Globus pallidus (tissue), 1 donor: Measurements from ENCODE around the gene RNLS.

ENCODE experiments used
- DNase-seq: peaks from one replicate; pipeline ENCODE4 v3.0.0-alpha.2; 2015; ENCODE audit warnings: low spot score

The RNLS gene

DNA sequence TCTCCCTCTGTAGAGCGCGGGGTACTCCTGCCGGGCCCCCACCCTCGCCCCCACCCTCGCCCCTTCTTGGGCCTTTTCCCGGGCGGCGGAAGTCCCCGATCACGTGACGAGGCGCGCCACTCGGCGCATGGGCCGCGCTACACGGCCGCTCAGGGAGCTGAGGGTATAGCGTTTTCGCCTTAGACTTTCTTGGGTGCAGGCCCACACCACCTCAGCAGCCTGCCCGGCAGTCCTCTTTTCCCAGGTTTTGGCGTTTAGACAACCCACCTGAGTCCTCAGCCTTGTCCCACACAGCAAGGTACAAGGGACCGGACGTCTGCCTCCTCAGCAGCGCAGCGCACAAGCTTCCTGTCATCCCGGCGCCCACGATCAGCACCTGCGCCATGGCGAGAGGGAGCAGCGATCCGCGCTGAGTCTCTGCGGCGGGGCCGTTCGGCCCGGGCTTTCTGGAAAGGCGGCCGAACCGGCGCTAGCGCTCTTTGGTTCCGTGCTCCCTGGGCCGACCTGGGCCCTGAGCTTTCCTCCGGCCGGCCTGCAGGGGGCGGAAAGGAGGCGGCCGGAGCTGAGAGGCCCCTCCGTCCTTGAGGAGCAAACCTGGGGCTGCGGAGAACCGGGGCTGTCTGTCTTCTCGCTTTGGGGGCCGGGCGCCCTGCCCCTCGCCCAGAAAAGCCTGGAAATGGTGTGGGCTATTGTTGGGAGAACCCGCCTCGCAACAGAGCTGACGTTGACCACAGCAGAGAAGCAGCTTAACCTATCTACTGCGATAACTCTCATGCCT, at the start of gene RNLS:
Gene RNLS (minus strand): TSS at position 513 of the 778 bp plus-strand sequence.
- peak; percentile 78 for DNase-seq

DNA sequence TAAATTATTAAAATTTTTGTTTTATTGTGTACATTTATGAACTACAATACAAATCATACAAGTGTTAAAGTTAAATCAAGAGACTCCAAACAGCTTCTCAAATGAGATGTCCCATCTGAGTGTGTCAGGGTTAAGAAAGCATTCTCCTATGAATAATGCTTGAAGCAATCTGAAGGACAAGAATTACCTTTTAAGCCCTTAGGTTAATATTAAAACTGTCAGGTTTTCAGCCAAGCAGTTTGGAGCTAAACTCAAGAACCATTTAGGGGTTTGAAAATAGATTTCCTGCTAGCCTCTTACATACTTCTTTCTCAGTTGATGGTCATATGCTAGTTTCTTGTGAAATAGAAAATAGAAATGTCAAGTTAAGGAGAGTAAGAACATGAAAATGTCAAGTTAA, 41.7 kb upstream of the RNLS start:
- no peak for DNase-seq

DNA sequence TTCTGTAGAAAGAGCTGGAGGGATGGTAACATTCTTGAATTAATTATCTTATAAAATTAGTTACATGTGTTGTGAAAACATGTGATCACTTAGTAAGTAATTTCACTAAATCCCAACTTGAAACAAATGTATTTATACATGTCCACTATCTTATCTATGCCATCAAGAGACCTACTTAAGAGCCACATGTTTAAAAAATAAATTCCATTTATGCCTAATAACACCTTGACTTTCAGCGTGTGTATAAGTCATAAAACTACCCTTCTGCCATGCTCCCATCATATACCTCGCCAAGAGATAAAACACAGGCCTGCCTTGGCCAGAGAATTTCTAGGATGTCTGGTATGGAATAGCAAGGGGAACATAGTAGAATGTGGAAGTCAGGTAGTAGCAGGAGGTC, 40.7 kb upstream of the RNLS start:
- no peak for DNase-seq

DNA sequence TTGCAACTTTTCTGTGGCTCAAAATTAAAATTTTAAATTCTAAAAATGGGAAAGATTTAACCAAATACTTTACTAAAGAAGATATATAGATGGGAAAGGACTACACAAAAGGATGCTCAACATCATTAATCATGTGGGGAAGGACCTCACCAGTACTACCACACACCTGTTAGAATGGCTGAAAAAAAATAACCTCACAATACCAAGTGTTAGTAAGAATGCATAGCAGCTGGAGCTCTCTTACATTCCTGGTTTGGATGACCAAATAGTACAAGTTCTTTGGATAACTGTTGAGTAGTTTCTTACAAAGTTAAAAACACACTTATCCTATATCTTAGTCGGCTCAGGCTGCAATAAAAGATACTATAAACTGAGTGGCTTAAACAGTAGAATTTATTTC, 37.3 kb upstream of the RNLS start:
- DNase-seq, result no peak

DNA sequence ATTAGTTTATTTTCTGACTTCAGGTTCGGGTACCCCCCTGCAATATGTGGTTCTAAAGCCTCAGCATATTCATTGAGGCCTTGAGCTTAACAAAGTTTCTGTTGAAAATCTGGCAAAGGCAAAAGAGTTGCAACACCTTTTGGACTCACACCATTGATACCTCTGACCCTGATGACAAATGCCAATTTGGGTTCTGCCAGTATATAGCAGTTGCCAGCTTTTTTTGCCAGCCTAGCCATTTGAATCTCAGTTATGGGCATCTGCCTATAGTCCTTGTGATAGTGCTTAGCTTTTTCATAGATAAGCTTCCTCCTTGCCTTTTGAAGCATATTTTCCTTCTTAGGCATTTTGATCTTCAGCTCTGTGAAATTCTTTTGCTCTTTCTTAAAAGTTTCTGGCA, 35.4 kb upstream of the RNLS start:
- DNase-seq, result no peak

DNA sequence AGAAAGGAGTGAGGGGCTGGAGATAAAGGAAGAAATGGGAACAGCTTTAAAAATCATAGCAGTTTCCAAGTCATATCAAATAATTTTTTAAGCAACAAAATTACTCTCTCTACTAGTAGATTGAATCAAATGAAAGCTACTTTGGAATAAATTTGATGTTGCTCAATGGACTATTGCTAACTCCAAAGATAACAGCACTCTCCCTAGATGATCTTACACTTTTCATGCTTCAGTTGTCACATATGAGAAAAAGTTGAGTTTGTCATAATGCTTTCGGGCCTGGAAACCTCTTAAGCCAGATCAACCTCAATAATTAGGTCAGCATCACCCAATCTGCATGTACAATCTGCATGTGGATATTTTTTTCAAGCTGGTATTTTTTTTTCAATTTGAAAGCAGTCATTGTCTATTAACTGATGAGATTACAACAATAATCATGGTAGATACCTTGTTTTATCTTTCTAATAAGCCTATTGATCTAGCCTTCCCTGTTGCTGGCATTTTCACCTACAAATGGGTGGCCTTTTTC, 34.7 kb upstream of the RNLS start:
- DNase-seq, result no peak

DNA sequence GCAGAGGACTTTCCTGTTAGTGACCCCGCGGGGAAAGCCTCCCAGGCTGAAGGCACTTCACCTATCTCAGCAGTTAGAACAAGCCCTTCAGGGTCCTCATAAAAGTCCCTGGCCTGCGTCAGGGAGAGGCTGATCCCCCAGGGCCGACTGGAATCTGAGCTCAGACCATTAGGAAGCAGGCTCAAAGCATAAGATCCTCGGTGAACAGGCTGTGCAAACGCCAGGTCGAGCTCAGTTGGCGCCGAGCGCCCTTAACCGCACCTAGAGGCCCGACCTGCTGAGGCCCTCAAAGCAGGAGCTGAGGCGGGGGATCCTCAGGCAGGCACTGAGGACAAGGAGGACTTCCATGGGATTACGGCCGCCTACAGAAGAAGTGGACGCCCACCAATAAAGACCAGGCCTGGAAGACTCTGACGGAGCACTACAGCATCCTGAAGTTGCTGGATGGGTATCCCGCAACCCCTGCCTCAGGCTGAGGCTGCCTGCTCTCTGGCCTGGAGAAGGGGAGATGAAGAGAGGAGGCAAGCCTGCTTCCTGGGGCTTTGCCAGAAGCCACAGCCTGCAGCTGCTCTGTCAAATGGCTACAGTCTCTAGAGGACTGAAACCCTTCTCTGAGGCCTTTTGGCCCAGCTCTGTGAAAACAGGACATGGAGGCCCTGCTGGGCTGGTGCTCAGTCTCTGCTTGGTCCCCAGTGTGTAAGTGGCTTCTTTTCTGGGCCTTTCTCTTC, 33.3 kb upstream of the RNLS start:
- DNase-seq, result peak; percentile 30

DNA sequence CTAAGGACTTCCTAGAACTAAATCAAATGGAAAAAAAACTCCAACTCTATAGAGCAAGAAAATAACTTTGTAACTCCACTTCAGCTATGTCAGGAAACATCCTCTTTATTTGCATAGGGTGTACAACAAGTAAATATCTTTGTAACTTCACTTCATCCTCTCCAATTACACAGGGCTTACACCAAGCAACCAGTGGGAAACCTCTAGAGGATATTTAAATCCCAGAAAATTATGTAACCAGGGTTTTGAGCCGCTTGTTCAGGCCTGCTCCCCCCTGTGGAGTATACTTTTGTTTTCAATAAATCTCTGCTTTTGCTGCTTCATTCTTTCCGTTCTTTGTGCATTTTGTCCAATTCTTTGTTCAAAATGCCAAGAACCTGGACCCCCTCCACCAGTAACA, 25.7 kb upstream of the RNLS start:
- DNase-seq, result no peak

DNA sequence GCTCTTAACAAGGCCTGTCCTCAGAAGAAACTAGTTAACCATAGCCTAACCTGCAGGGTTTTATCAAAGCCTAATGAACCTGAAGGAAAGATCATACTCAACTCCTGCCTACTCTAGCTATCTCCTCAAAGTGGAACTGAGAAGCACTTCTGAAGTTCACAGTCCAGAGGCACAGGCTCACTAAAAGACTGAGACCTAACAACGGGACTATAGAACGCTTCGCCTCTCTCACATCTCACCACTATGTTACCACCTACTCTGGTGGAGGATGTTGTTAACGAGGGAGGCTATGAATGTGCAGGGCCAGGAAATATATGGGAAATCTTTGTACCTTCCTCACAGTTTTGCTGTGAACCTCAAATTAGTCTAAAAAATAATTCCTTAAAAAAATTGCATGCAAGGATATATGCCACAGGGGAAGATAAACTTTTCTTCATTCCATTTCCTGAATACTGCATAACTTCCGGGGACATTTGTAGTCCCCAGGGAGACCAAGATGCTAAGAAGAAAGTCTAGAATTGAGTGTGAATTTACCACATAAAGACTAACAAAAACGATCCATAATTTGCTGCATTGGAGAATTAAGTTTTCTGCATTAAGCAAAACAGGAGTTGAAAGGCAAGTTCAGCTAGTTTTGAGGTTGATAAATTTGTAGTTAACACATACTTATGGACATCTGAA, 25.1 kb upstream of the RNLS start:
- no peak for DNase-seq

DNA sequence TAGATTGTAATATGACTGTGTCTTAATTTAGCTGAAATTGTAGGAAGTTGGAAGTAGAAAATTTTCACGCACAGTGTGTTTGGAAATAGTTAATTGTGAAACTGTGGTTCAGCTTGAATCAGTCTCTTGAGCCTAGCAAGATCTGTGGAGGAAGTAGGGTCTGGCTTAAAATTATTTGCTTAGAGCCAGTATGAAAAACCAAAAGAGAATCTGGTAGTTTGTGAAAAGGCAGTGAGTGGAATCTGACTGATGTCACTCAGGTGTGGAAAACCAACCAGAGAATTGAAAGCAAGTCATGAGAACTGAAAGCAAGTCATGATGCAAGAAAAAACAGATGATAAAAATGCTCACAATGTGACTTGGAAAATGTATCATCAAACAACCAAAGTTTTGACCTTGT, 14.9 kb upstream of the RNLS start:
- DNase-seq, result no peak

DNA sequence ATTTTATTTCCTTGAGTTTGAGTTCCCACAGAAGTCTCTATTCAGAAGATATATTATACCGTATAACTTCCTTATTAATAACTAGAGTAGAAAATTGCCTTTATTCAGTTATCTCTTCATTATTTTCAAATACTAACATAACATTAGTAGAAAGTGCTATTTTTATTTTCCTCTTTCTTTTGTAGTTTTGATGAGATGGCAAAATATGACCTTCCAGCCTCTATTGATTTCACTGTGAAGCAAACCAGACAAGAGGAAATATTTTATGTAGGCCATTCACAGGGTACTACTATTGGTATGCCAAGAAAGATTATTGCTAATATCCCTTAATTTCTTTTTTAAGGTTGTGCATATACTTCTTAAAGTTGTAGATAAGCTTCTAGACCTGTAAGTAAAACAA, 11.4 kb upstream of the RNLS start:
- DNase-seq, result no peak

DNA sequence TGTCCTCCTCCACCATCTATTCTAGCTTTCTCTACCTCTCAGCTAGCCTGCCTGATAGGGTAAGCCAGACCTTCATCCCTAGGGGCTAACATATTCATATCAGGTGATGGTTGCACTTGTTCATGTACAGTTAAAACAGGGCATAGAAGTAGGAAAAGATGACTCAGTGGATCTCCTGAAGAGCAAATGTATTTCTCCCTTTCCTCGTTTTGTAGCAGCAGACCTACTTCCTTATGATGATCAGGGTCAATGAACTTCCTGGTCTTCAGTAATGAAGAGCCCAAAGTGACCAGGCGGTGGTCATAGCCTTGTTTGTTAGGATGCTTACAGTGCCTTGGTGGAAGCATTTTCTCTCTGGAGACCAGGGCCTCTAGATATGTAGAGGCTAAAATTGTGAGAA, 9.8 kb upstream of the RNLS start:
- DNase-seq, result no peak

DNA sequence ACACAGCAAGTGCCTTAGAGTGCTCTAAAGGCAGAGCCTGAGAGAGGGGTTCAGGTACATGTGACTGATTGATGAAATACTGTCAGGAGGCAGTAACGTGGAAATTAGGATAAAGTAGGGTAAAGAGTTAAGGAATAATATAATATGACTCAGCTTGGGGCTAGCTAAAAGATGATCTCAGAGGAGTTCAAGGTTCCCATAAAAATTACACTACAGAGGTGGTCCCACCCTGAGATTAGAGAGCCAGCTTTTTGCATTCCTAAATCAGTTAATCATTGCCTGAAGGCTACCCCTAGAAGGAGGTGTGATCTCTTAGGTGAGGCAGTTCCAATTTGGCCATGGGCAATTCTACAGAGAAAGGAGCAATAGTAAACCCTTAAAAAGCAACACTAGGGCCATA, 9.3 kb upstream of the RNLS start:
- DNase-seq, result no peak

DNA sequence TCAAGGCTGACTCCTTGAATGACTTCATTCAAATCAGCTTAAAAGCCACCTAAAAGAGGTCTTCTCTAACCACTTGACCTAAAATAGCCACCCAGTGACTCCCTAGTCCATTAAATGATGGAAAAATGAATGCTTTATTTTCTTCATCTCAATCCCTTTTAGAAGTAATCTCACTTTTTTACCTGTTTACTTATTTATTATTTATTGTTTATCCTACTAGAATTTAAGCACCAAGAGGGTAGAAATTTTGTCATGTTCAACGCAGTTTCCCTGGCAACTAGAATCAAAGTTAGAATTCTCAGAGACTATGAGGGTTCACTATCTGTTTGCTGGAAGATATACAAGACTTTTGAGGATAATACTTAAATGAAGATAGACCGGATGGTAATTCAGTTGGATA, 3.3 kb upstream of the RNLS start, which contains the start of gene LIPJ:
Gene LIPJ (plus strand): TSS at position 301 of the 400 bp plus-strand sequence. CDS start 3,926 bp downstream, outside the sequence.
- no peak for DNase-seq

DNA sequence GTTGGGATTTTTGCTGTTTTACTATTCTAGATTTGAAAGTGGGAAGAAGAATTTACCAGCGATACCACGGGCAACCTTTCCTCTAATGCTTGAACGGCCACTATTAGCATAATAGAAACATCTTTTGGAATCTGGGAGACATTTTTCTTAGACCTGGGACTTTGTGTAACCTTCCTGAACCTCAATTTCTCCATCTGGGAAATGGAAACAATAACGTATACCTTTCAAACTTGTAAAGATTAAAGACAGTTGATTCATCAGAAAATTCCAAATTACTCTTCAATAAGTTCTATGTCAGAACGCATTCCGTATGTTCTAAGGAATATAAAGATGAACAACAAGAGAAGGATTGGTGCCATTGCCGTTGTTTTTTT, 453 bp upstream of the RNLS start:
- no peak for DNase-seq

DNA sequence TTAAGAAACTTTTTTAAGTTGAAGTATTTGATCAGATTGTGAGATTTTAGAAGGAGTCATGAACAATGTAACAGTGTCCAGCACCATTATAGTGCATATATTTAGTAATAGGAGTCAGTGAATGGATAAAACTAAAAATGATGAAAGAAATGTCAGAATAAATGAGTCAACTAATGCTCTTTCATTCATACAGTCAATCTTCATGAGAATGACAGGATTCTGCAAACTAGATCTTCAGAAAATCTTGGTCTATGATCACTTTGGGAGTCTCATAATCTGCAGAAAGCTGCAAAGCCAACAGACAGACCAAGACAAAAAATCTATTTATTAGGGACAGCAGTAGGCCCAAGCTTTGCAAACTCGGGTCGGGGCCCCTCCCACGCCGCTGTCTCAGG, 710 bp downstream of the RNLS start:
- no peak for DNase-seq

DNA sequence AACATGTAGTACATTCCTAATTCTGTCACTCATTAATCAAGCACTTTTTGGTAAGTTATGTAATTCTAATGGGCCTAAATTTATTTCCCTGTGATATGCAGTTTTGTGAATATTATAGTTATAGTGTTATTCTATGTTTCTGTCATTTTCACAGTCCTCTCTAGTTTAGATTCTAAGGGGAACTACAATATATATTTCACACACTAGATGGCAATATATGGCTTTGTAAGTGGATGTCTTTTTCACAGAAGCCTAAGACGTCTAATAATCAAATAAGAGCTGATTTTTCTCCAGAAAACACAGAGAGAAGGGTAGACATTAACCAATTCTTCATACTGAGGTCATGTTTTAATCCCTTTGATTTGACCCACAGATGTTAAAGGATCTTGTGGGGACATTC, 18.0 kb downstream of the RNLS start:
- peak; percentile 24 for DNase-seq

DNA sequence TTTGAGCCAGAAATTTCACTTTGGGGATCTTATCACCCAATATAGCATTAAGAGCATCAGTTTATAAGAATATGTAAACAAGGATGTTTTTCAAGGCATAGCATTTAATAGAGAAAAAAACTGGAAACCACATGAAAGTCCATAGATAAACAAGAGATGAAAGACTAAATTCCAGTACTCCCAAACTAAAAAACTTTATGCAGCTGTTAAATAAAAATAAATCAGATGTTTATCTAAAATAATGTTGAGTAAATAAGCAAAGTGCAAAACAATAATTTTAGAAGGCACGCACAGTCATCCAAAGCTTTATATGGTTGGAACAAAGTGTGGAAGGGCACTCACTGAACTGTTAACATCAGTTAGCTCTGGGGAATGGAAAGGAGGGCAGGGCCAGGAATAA, 21.0 kb downstream of the RNLS start:
- no peak for DNase-seq

DNA sequence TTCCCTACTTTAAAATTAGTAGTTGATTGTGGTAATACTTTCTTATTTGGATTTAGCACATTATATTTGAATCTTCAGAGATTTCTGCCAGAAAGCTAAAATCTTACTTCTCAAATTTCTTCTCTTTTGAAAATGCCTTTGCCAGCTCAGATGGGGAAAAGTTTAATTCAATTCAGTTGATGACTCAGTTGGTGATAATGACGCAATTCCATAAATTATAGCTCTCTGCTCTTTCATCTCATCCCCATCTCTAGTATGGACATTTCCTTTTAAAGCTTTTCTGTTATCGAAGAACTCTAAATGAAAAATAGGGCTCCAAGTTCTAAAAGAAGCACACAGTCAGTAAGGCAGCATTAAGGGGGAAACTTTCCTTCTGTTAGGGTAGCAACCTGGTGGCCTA, 25.5 kb downstream of the RNLS start:
- no peak for DNase-seq

DNA sequence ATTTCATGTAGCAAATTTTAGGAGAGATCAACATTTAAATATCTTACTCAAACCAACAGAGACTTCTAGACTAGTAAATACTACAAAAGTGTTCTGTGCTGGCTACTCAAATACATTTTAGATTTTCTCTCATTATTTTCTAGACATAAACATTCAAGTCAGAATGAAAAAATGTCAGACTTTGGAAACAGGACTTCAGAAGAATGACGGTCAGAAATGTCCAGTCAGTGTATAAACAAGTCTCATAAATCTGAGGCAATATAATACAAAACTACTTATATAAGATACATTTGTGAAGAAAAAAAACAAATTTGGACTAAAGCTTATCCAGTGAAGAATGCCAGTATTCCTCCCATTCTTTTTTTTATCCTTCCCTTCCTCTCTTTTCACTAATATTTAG, 25.9 kb downstream of the RNLS start:
- no peak for DNase-seq

DNA sequence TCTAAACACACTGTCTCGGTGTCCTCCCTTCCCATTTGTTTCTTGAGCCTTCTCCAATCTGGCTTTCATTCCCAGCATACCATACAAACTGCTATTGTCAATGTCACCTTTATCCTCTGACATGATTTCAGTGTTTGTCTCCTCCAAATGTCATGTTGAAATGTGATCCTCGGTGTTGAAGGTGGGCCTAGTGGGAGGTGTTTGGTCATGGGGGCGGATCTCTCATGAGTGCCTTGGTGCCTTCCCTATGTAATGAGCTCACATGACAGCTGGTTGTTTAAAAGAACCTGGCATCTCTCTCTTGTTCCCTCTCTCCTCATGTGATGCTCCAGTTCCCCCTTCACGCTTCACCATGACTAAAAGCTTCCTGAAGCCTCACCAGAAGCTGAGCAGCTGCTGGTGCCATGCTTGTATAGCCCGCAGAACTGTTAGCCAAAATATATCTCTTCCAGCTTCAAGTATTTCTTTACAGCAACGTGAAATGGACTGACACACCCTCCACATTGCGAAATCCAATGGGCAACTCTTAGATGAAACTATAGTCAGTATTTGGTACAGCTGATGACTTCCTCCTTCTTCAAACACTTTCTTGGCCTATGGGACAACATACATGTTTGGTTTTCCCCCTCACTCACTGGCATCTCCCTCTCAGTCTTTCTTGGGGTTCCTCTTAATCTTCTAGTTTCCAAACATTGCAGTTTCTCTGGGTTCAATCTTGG, 27.8 kb downstream of the RNLS start:
- no peak for DNase-seq

DNA sequence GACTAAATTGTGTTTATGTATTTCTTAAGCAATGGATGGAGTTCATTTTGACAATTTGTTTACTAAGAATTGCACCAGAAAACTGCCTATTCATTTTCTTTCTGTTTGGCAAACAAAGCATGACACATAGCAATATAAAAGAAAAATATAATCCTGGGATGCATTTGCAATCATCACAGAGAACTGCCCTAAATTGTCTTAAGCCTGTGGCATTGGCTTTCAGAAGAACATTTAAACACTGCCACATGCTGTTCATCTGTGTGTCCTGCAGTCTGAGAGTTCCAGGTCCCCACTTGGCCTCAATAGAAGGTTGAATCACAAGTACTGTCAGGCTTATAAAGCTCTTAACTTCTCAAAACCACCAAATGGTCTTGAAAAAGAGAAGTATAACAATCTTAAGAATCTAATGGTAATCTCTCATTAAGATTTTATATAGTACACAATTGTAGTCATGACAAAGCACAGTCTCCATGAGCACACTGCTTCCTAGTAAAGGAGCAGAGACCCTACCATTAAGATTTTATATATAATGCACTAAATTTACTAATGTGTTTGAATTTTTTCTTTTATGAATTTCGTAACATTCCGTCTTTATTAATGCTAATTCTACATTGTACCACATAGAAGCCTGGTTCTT, 29.9 kb downstream of the RNLS start:
- DNase-seq, result peak; percentile 41
